Measurements from ENCODE around the gene KRT80. TPM values are rescaled to one million over a fixed set of nuclear protein-coding genes. Genes with fewer than 3 reads are reported as not detected.

KRT80 gene
- polyA plus RNA-seq, 1 donor, result 7.0 TPM

DNA sequence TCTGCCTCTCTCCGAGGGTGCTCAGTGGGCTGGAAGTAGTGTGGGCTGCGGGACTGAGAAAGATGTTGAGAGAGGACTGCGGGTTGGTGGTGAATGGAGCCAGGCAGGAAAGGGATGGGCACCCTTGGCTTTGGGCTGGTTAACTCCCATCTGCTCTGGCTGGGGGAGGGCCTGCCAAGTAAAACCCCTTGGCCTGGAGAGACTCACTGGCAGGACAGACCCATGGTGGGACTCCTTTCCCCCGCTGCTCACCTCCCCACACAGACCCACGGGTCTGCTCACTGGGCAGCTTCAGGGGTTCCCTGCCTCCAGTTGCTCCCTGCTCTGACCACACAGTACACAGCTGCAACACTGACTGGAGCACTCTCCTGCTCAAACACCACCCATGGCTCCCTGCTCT, 54.1 kb downstream of the KRT80 start:
- no peak for DNase-seq (ENCODE audit: low read depth)

DNA sequence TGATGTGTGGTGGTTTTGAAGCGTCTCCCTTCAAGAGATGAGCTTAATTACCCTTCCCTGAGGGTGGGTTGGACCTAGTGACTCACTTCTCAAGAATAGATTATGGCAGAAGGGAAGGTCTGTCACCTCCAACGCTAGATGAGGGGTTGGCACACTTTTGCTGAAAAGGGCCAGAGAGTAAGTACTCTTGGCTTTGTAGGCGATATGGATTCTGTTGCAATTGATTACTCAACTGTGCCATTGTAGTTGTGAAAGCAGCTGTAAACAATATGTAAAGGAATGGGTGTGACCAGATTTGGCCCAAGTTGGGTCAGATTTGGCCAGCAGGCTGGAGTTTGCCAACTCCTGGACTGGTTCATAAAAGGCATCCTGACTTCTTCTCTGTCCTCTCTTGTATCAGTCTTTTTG, 59.1 kb downstream of the KRT80 start:
- DNase-seq (ENCODE audit: low read depth), result no peak

DNA sequence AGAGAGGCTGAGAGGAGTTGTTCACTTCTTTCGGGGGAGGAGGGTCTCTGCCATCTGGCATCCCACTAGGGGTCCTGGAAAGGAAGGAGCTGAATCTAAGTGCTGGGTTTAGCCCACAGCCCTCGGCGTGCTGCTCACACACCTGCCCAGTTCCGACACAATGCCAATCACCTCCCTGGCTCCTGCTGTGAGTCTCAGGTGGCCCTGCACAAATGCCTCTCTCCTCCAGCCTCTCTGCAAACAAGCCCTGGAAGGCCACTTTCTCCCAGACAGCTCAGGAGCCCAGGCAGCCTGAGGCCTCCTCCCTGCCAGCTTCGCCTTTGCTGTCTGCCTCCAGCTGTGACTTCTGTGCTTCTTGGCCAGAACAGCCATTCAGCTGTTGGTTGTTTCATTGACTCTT, 61.1 kb downstream of the KRT80 start:
- no peak for DNase-seq (ENCODE audit: low read depth)

DNA sequence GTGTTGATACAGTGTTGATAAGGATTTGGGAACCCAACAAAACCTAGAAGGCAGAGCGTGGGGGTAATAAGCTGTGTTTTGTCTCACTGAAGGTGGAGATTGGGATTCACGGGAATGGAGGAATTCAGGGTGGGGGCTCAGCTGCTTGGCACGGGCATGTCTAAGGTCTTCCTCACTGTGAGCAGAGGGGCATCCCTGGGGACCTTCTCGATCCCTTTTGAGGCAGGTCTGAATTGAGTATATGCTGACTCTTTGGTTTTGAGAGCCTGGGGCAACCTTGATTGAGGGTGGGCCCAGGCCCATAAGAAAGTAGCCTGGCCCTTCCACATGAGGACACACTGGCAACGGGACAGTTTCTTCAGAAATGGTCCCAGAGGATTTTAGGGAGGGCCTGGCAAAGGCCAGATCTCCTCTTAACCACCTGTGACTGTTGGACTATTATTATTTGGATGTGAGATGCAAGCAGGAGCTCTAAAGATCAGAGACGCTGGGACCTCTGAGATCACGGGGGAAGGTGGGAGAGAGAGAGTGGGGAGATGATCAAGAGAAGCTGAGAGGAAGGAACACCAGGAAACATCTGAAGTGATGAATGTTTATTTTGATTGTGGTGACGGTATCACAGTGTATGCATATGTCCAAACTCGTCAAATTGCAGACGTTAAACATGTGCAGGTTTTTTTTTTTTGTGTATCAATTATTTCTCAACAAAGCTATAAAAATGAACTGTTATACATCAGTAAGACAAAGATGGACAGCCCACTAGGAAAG, 63.9 kb downstream of the KRT80 start:
- no peak for DNase-seq (ENCODE audit: low read depth)

DNA sequence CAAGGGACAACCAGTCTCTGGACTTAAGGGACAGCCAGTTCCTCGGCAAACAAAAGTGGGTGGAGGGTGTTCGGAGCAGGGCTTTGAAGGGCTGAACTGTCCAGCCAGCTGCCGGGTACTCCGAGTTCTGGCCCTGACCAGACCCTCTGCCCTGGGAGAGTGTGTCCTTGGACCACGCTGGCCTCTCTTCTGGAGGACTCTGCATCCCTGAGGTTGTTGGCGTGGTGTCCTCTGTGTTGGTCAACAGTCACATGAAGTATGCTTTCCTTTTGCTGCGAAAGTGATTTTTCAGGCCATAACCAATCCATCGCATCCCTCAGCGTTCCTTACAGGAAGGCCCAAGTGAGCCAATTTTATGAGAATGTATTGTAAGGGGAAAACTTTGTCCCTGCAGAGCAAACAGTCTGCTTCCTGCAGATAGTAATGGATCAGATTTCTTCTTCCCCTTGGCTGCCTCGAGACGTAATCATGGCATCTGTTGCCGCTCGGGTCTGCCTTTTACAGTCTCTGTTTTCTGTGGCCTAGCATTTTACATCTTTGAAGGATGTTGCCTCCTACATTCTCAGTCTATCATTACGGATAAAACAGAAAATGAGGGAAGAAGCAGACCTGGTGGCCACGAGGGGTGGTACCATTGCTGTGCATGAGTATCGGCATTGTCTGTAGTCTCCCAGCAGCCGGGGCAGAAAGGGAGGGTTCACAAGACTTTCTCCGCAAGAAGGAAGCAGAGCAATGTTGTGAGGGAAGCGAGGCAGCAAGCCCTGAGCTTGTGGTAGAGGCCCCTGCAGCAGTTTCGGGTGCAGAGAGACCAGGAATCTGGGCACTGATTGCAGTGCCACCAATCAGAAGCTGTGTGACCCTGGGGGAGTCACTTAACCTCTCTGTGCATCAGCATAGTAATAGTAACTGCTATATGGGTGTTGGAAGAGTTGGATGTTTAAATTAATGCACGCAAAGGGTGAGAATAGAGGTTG, 64.9 kb downstream of the KRT80 start:
- DNase-seq (ENCODE audit: low read depth), result no peak

DNA sequence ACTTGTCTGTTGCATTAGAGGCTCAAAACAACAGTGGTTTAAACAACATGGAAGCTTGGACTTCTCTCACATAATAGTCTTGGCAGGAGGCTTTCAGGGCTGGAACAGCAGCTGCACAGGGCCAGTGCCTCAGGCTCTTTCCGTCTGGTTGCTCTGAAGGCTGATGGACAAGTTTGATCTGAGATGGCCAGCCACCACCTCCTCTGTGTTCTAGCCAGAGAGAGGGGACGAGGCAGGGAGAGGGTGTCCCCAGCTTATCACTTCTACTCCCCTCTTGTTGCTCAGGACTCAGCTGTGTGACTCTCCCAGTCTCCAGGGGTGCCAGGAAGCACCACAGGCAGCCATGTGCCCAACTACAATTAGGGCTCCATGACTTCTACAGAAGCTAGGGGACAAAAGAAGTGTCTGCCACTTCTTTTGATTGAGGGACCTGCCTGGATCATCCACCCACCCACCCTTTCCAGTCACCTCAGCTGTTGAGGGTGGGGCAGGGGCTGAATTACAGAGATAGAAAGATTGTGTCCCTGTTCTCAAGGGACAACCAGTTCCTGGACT, 65.7 kb downstream of the KRT80 start:
- no peak for DNase-seq (ENCODE audit: low read depth)

DNA sequence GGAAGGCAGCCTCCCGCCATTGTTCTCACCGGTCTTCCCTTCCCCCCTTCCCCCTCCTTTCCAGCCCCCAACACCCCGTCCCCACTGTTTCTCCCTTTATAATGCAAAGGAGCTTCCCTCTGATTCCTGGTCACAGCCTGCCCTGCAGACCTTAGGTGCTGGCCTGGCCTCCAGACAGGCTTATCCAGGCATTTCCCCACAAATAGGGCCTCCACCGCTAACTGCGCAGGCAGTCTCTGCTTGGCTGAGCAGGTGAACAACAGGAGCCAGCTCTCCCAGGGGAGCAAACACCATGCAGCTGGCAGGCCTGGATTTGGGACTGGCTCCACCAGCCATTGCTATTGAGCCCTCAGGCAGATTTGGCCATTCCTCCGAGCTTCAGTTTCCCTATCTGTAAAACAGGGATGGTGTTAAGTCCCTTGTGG, 66.3 kb downstream of the KRT80 start:
- DNase-seq (ENCODE audit: low read depth), result no peak

DNA sequence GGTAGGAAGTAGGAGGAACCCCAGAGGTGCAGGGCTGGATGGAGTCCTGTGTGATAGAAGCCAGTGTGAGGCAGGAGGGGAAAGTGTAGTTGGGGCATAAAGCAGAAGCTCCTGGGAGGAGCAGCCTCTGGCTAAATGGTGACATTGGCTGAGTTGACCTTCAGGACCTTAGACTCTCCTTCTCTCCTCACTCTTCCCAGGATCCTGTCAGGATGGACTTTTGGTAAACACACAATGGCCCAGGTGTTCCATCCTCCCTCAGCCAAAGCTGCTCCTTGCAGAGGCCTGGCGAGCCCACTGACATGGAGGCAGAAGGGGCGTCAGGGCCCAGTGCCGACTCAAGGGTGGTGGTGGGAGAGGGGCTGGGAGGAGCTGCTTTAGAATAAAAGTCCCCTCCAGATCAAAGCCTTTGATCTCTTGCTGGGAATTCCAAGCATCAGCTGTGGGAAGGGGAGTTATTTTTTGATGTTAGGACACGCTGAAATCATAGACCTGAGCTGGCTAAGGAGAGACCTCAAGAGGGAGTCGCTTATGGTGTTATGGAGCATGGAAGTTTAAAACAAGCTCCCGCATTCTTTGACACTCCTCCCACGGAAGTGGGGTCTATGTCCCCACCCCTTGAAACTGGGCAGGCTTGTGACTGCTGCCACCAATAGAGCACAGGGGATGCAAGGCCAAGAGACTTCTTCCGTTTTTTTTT, 68.2 kb downstream of the KRT80 start:
- DNase-seq (ENCODE audit: low read depth), result no peak

DNA sequence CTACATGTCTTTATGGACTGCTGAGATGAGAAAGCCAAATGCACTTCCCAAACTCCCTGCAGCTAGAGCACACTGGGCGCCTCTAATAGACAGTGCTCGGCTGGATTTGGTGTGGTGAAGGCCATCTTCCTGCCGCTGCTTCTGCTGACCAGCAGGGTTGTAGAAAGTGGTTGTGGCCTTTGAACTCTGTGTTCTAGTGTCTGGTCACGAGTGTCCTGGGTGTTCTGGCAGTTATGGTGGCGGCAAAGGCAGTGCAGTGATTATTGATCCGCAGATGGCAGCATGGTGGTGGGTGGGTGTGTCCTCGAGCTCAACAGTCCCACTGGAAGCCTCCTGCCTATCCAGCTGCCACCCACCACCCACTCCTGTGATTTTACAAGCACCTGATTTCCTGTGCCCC, 68.9 kb downstream of the KRT80 start:
- no peak for DNase-seq (ENCODE audit: low read depth)

DNA sequence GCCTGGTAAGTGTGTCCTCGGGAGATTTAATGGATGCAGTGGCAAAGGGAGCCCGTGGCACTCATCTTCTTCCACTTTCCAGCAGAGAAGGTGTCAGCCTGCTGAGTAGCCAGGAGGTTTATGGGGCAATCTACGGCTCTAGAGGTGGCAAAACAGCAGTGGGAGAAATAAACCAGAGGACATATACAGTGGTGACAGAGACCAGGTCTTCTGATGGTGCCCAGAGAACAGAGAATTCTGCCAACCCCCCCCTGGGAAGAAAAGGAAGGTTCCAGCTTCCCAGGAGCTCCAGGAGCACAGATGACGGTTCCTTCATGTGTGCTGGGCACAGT, 69.3 kb downstream of the KRT80 start:
- DNase-seq (ENCODE audit: low read depth), result no peak

DNA sequence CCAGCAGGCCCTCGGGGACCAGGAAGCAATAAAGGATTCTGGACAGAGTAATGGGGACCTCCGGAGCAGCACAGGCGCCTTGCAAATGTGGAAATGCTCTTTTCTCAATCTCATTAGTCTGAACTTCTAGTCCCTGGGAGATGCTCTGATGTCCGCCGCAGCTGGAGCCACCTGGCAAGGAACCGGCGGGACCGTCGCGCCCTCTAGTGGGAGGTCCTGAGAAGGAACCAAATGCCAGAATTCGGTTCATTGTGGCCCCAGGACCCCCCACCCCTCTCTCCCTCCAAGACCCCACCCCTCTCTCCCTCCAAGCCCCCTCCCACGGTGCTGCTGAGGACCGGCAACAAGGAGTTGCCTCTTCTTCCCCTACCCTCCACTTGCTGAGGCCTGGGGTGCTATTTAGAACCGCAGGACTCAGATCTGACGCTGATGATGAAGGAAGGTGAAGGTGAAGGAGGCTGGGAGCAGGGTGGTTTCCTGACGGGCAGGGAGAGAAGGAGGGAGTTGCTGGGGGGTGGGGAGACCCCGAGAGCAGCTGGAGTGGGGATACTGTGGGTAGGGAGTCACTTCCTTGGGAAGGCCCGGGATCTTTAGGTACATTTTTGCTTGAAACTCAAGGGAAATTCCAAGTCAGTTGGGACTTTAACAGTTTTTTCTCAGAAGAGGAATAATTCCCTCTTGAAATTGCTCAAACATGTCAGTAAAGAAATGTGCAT, 69.8 kb downstream of the KRT80 start:
- no peak for DNase-seq (ENCODE audit: low read depth)

DNA sequence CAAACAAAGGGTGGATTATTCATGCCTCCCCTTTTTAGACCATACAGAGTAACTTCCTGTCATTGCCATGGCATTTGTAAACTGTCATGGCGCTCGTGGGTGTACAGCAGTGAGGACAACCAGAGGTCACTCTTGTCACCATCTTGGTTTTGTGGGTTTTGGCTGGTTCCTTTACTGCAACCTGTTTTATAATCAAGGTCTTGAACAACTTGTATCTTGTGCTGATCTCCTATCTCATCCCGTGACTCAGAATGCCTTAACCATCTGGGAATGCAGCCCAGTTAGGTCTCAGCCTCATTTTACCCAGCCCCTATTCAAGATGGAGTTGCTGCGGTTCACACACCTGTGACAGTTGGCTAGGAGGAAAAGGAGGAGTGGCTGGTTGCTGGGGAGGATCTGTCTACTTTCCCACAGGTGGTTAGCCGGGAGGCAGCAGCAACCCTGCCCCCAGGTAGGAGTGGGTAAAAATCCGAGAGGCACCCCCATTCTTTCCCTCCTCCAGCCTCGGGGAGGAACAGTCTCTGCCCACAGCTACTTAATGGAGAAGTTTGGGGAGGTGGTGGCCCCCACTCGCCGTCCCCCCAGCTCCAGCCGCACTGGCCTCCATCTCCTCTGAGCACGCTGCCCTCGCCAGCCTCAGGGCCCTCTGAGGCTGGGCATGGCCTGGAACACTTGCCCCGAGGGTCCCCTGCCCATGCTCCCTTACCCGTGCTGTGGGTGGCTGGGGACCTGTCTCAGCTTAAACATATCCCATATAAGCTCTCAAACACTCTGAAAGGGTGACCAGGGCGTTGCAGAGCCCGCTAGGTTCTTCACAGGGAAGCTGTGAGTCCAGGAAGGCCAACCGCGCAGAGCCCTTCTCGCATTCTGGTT, 70.6 kb downstream of the KRT80 start:
- DNase-seq (ENCODE audit: low read depth), result no peak

DNA sequence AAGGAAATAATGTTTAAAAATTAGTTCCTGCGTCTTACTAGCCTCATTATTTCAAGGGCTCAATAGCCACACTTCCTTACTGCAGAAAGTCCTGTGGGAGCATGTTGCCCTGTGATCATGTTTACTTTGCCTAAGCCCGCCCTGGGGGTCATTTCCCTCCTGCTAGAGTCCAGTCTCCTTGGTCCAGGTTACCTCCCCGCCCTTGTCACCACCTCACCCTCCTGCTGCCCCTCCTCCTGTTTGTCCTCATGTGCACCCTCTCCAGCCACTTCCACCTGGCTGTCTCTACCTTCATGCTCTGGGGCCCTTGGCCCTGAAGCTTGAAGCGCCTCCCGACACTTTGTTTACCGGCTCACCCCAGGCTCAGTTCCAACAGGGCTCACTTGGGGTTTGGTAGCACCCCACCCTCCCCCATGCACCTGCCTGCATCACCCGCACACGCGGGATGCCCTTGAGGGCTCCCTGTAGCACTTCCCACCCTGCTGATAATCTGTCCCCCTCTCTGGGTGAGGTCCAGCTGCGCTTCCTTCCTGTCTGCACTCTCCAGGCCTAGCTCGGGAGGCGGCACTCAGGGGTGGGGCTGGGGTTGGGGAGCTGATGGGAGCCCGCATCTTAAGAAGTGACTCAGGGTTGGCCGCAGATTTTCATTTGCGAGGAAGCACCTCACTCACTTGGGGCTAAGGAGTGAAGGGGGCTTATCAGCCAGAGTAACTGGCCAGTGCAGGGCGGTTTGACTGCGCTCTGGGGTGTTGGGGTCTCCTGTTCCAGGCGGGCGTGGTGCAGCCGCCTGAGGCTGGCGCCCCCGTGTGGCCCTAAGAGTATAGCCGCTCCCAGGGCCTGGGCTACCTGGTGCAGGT, 72.2 kb downstream of the KRT80 start:
- no peak for DNase-seq (ENCODE audit: low read depth)

Other genes starting within 250 kb of the KRT80 start
- 12.3 TPM for gene ACVR1B, start 240.3 kb downstream of the KRT80 start, polyA plus RNA-seq (ENCODE audit: insufficient read length)
- 16.3 TPM for gene TAMALIN, start 185.1 kb downstream of the KRT80 start, polyA plus RNA-seq (ENCODE audit: insufficient read length)
- 50.4 TPM for gene NR4A1, start 140.6 kb downstream of the KRT80 start, polyA plus RNA-seq (ENCODE audit: insufficient read length)
- gene ATG101, start 122.0 kb downstream of the KRT80 start, polyA plus RNA-seq (ENCODE audit: insufficient read length), result 24.8 TPM
- 0.18 TPM for gene SMIM41, start 112.3 kb downstream of the KRT80 start, polyA plus RNA-seq (ENCODE audit: insufficient read length)
- gene KRT7, start 41.2 kb upstream of the KRT80 start, polyA plus RNA-seq (ENCODE audit: insufficient read length), result 0.86 TPM
- 0.33 TPM for gene KRT86, start 82.6 kb upstream of the KRT80 start, polyA plus RNA-seq (ENCODE audit: insufficient read length)
- not detected for gene KRT81, start 99.5 kb upstream of the KRT80 start, polyA plus RNA-seq (ENCODE audit: insufficient read length)
- gene KRT83, start 129.4 kb upstream of the KRT80 start, polyA plus RNA-seq (ENCODE audit: insufficient read length), result not detected
- not detected for gene KRT85, start 175.5 kb upstream of the KRT80 start, polyA plus RNA-seq (ENCODE audit: insufficient read length)
- not detected for gene KRT84, start 193.6 kb upstream of the KRT80 start, polyA plus RNA-seq (ENCODE audit: insufficient read length)
- gene KRT82, start 214.3 kb upstream of the KRT80 start, polyA plus RNA-seq (ENCODE audit: insufficient read length), result not detected
- not detected for gene KRT75, start 242.4 kb upstream of the KRT80 start, polyA plus RNA-seq (ENCODE audit: insufficient read length)